Endothelial cell of umbilical vein (primary cell): Measurements from ENCODE around the gene ZNF644. TPM values are rescaled to one million over a fixed set of nuclear protein-coding genes. Genes with fewer than 3 reads are reported as not detected.

Experiments
- BruUV-seq: library from RNA; stranded (reverse); fragments of 400-500 nt; replicated peaks from 2 replicates; lab custom pipeline; 2021; lab: Mats Ljungman, UMichigan
- CTCF ChIA-PET: fragments of 300-600, 350-600 bp; sonication (Branson Sonifier 250); formaldehyde crosslinking; loops from one replicate; lab custom pipeline; 2021; ENCODE audit warnings: antibody characterized with exemption, inconsistent platforms; lab: Charles Lee
- POLR2A ChIA-PET: fragments of 300-600, 350-600 bp; sonication (Branson Sonifier 250); formaldehyde crosslinking; loops from one replicate; lab custom pipeline; 2021; ENCODE audit warnings: antibody characterized with exemption, inconsistent platforms; lab: Charles Lee
- DNase-seq: peaks from one replicate; pipeline ENCODE4 v3.0.0-alpha.2; 2011; ENCODE audit warnings: low read depth, low spot score
- FAIRE-seq: peaks from 2 replicates; lab custom pipeline; 2011; peaks lifted over from hg19 to GRCh38; lab: Jason Lieb, UNC
- H2AFZ ChIP-seq: 2 replicates; pipeline ENCODE4 v1.6.0; 2012; ENCODE audit warnings: low read depth, low read length, control low read depth, inconsistent platforms
- H3K27ac ChIP-seq: 2 replicates; pipeline ENCODE4 v1.5.1; 2011; ENCODE audit warnings: low read depth, mild to moderate bottlenecking, control low read depth, low read length, moderate library complexity; ENCODE audit not compliant: insufficient read depth
- H3K27me3 ChIP-seq, 2 experiments: 2 replicates each; pipeline versions ENCODE4 v1.6.0 to v1.6.1; 2011; ENCODE audit warnings: low read length in 2 of 2, mixed read lengths in 1 of 2; ENCODE audit not compliant: control insufficient read depth in 2 of 2, insufficient read depth in 2 of 2
- H3K36me3 ChIP-seq, 2 experiments: 2 replicates in 1 of 2; 3 replicates in 1 of 2; pipeline ENCODE4 v1.5.1; 2011; ENCODE audit warnings: low read length in 2 of 2, mild to moderate bottlenecking in 1 of 2, moderate library complexity in 1 of 2; ENCODE audit not compliant: control insufficient read depth in 2 of 2, insufficient read depth in 2 of 2; ENCODE audit errors: extremely low read depth in 1 of 2
- H3K4me1 ChIP-seq: 3 replicates; pipeline ENCODE4 v1.5.1; 2011; ENCODE audit warnings: mild to moderate bottlenecking, low read length; ENCODE audit not compliant: control insufficient read depth, insufficient read depth; ENCODE audit errors: extremely low read depth
- H3K4me2 ChIP-seq: 2 replicates; pipeline ENCODE4 v1.6.1; 2011; ENCODE audit warnings: low read length, control low read depth, mixed read lengths; ENCODE audit not compliant: insufficient read depth
- H3K4me3 ChIP-seq, 3 experiments: fragments of 200-600 bp in 1 of 3; sonication (generic), shearing (Covaris generic) in 1 of 3; replicated peaks in 1 of 3; 2 replicates each; pipeline ENCODE4 v1.5.1; 2011 to 2016; ENCODE audit warnings: control low read depth in 3 of 3, low read length in 3 of 3, mild to moderate bottlenecking in 2 of 3, inconsistent platforms in 1 of 3, low read depth in 1 of 3, moderate library complexity in 1 of 3; ENCODE audit not compliant: insufficient read depth in 1 of 3
- H3K79me2 ChIP-seq: 2 replicates; pipeline ENCODE4 v1.6.0; 2012; ENCODE audit warnings: low read length, inconsistent platforms; ENCODE audit not compliant: control insufficient read depth, insufficient read depth
- H3K9ac ChIP-seq: replicated peaks from 2 replicates; pipeline ENCODE3; 2011; ENCODE audit warnings: low read length, control low read depth; ENCODE audit not compliant: insufficient read depth; ENCODE audit errors: extremely low read depth
- H3K9me1 ChIP-seq: replicated peaks from 3 replicates; pipeline ENCODE4 v1.6.0; 2011; ENCODE audit warnings: mild to moderate bottlenecking, low read length; ENCODE audit not compliant: control insufficient read depth, insufficient read depth; ENCODE audit errors: extremely low read depth
- H3K9me3 ChIP-seq: replicated peaks from 2 replicates; pipeline ENCODE4 v1.5.1; 2012; ENCODE audit warnings: low read length, inconsistent platforms; ENCODE audit not compliant: control insufficient read depth, insufficient read depth
- H4K20me1 ChIP-seq: replicated peaks from 2 replicates; pipeline ENCODE3; 2011; ENCODE audit warnings: mild to moderate bottlenecking, low read length; ENCODE audit not compliant: control insufficient read depth, insufficient read depth; ENCODE audit errors: extremely low read depth
- EZH2 ChIP-seq: IDR thresholded peaks from 2 replicates; pipeline ENCODE4 v1.6.1; 2012; ENCODE audit warnings: borderline replicate concordance, low read depth, mild to moderate bottlenecking, moderate library complexity, low read length, inconsistent platforms; ENCODE audit not compliant: severe bottlenecking
- FOS ChIP-seq: IDR thresholded peaks from 2 replicates; pipeline ENCODE4 v1.6.1; 2011; ENCODE audit warnings: mild to moderate bottlenecking, low read length, moderate library complexity, borderline replicate concordance; ENCODE audit not compliant: insufficient read depth
- GATA2 ChIP-seq: IDR thresholded peaks from 2 replicates; pipeline ENCODE4 v1.7.0; 2011; ENCODE audit warnings: low read depth, mild to moderate bottlenecking, moderate library complexity, mixed read lengths, low read length; ENCODE audit not compliant: insufficient read length, insufficient read depth
- JUN ChIP-seq: IDR thresholded peaks from 2 replicates; pipeline ENCODE4 v1.6.1; 2011; ENCODE audit warnings: borderline replicate concordance, low read depth; ENCODE audit not compliant: insufficient read length, insufficient read depth
- MYC ChIP-seq: IDR thresholded peaks from one replicate; pipeline ENCODE4 v1.6.1; 2011; ENCODE audit warnings: mild to moderate bottlenecking, low read depth, low read length
- POLR2A ChIP-seq: IDR thresholded peaks from 2 replicates; pipeline ENCODE4 v1.6.1; 2012; ENCODE audit warnings: low read depth, mild to moderate bottlenecking, control low read depth, low read length
- POLR2AphosphoS5 ChIP-seq: IDR thresholded peaks from 2 replicates; pipeline ENCODE4 v1.6.1; 2012; ENCODE audit warnings: low read depth, mild to moderate bottlenecking, control low read depth, low read length, moderate library complexity; ENCODE audit not compliant: insufficient read depth
- dilution Hi-C: fragments of 300-500 bp; cut with MboI; formaldehyde crosslinking; loops from one replicate; pipeline ENCODE4 v1.15.0; 2019; ENCODE audit warnings: low sequenced_read_pairs; ENCODE audit not compliant: extremely low pct_ligation_motif_present
- intact Hi-C: fragments of 100-400 bp; cut with micrococcal nuclease; formaldehyde crosslinking; loops from one replicate; pipeline ENCODE4 v1.10.0; 2022
- polyA plus RNA-seq, 4 experiments: library from polyadenylated mRNA; depleted of rRNA in 3 of 4; stranded (reverse) in 3 of 4; unstranded in 1 of 4; fragments of >200 nt; gene quantifications; 2 replicates each; pipeline versions ENCODE4 v1.2.1 to v1.2.3, GENCODE V29; 2011 to 2012; ENCODE audit warnings: missing spikeins in 1 of 4
- total RNA-seq: library from RNA; stranded (reverse); gene quantifications from 2 replicates; pipeline ENCODE4 v1.2.3, GENCODE V29; 2021
- TF ChIP-seq, protein P1 (sequence below): IDR thresholded peaks from 2 replicates; pipeline ENCODE4 v1.6.1; 2011; ENCODE audit not compliant: insufficient read depth, insufficient read length
- TF ChIP-seq, protein P2 (sequence below), 2 donors: IDR thresholded peaks; 1 replicate in 1 of 2; 2 replicates in 1 of 2; pipeline ENCODE4 v1.5.1; 2011; ENCODE audit warnings: low read length in 2 of 2, mild to moderate bottlenecking in 2 of 2, moderate library complexity in 2 of 2, control low read depth in 1 of 2, inconsistent platforms in 1 of 2, low read depth in 1 of 2; ENCODE audit not compliant: insufficient read depth in 1 of 2; ENCODE audit errors: extremely low read depth in 1 of 2

The ZNF644 gene
- total and polyA plus RNA-seq, 2 donors (not counting 3 experiments of a cell fraction or from before 2014, with no cell fraction given): 7.2 to 47.0 TPM

DNA sequence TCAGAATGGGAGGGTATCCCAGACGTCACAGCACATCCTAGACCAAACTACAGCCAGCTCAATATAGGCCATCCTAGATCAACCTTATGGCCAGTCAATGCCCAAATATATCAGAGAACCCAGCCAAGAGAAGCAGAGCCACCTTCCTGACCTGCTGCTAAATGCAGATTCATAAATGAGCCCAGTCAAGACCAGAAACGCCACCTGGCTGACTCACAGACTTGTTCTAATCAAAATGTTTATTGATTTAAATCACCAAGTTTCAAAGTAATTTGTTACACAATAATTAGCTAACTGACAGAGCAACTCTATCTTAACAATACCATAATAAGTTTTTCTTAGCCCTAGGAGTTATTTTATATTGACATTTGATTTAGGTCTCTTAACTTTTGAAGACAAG lies 28.6 kb downstream of the ZNF644 start:
- no peak overlapping the region for H3K9ac ChIP-seq
- no peak overlapping the region for H2AFZ ChIP-seq
- H3K27ac ChIP-seq: no peak overlapping the region
- H3K4me3 ChIP-seq: no peak overlapping the region
- intact Hi-C loops: no loop called here
- H3K9me1 ChIP-seq: no peaks in the 10 kb centered on the region
- no TSS peak for BruUV-seq
- FAIRE-seq (no peak), DNase-seq (no peak)
- no peaks in the 10 kb centered on the region for H3K27me3 ChIP-seq
- H3K4me1 ChIP-seq: no peaks in the 10 kb centered on the region
- ChIA-PET CTCF (interaction anchor here (1.4 kb wide), 1 partner anchor 29 kb away, joined by 5 read pairs; no protein-coding TSS in a partner anchor), POLR2A (no interaction called here)
- H4K20me1 ChIP-seq: peaks cover 10% of the 10 kb centered on the region
- peaks cover 95% of the 10 kb centered on the region for H3K79me2 ChIP-seq
- no peak overlapping the region for H3K4me2 ChIP-seq
- TF ChIP-seq GATA2 (no peak), EZH2 (no peak), POLR2AphosphoS5 (no peak), FOS (no peak), JUN (no peak), MYC (no peak), POLR2A (no peak)
- TF ChIP-seq, protein P1, sequence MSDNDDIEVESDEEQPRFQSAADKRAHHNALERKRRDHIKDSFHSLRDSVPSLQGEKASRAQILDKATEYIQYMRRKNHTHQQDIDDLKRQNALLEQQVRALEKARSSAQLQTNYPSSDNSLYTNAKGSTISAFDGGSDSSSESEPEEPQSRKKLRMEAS: no peak
- TF ChIP-seq, protein P2, sequence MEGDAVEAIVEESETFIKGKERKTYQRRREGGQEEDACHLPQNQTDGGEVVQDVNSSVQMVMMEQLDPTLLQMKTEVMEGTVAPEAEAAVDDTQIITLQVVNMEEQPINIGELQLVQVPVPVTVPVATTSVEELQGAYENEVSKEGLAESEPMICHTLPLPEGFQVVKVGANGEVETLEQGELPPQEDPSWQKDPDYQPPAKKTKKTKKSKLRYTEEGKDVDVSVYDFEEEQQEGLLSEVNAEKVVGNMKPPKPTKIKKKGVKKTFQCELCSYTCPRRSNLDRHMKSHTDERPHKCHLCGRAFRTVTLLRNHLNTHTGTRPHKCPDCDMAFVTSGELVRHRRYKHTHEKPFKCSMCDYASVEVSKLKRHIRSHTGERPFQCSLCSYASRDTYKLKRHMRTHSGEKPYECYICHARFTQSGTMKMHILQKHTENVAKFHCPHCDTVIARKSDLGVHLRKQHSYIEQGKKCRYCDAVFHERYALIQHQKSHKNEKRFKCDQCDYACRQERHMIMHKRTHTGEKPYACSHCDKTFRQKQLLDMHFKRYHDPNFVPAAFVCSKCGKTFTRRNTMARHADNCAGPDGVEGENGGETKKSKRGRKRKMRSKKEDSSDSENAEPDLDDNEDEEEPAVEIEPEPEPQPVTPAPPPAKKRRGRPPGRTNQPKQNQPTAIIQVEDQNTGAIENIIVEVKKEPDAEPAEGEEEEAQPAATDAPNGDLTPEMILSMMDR (IDR thresholded peaks at IDR 0.05; ENCODE audit: extremely low read depth in 1 of 2, insufficient read depth in 1 of 2, low read depth in 1 of 2, low read length in 2 of 2): no peak
- dilution Hi-C loops: no loop called here
- no peaks in the 10 kb centered on the region for H3K36me3 ChIP-seq
- no peaks in the 10 kb centered on the region for H3K9me3 ChIP-seq
